IMR-90 (cell line): Measurements from ENCODE around the gene DPM1. TPM values are rescaled to one million over a fixed set of nuclear protein-coding genes. Genes with fewer than 3 reads are reported as not detected.
A peak's percentile ranks its signal among the peaks of the same experiment; 100 is the strongest.

ENCODE experiments used
- ATAC-seq: fragments of 200-7000 bp; cut with Tn5 transposase; 2 replicates; pipeline ENCODE4 v1.9.1; 2020; ENCODE audit warnings: low read depth, mild to moderate bottlenecking, moderate library complexity
- BruUV-seq: library from RNA; stranded (reverse); fragments of 400-500 nt; replicated peaks from 2 replicates; lab custom pipeline; 2021; lab: Mats Ljungman, UMichigan
- CTCF ChIA-PET: fragments of 300-600 bp; formaldehyde crosslinking; extraction: SDS; loops from one replicate; lab custom pipeline; 2021; ENCODE audit warnings: antibody characterized with exemption; lab: Yijun Ruan, JAX
- POLR2A ChIA-PET: fragments of 300-600 bp; sonication (Branson Sonifier 250); formaldehyde crosslinking; loops from one replicate; lab custom pipeline; 2022; ENCODE audit warnings: antibody characterized with exemption; ENCODE audit not compliant: unreplicated experiment; lab: Charles Lee
- DNase-seq: peaks from one replicate; pipeline ENCODE4 v3.0.0; 2013
- H2AFZ ChIP-seq: replicated peaks from 2 replicates; pipeline ENCODE3; 2013; ENCODE audit warnings: low read length, mild to moderate bottlenecking; ENCODE audit not compliant: poor library complexity
- H2AK5ac ChIP-seq: 2 replicates; pipeline ENCODE4 v1.6.1; 2013; ENCODE audit warnings: low read depth, low read length, inconsistent platforms
- H2AK9ac ChIP-seq: replicated peaks from 2 replicates; pipeline ENCODE3; 2013; ENCODE audit warnings: mild to moderate bottlenecking, low read depth, low read length, moderate library complexity; ENCODE audit not compliant: poor library complexity
- H2BK120ac ChIP-seq: 2 replicates; pipeline ENCODE4 v1.6.1; 2013; ENCODE audit warnings: low read depth, low read length, inconsistent platforms
- H2BK15ac ChIP-seq: 3 replicates; pipeline ENCODE4 v1.6.1; 2013; ENCODE audit warnings: low read depth, low read length, inconsistent platforms
- H2BK20ac ChIP-seq: 2 replicates; pipeline ENCODE4 v1.6.1; 2013; ENCODE audit warnings: low read depth, mild to moderate bottlenecking, inconsistent platforms, low read length, moderate library complexity
- H2BK5ac ChIP-seq: 2 replicates; pipeline ENCODE4 v1.6.1; 2013; ENCODE audit warnings: mild to moderate bottlenecking, low read depth, low read length, inconsistent platforms; ENCODE audit not compliant: poor library complexity, severe bottlenecking
- H3K14ac ChIP-seq: replicated peaks from 2 replicates; pipeline ENCODE4 v1.6.1; 2013; ENCODE audit warnings: low read depth, low read length, inconsistent platforms
- H3K18ac ChIP-seq: 2 replicates; pipeline ENCODE4 v1.6.1; 2013; ENCODE audit warnings: low read depth, low read length, control low read depth
- H3K23ac ChIP-seq: 2 replicates; pipeline ENCODE4 v1.6.1; 2013; ENCODE audit warnings: low read depth, low read length, inconsistent platforms
- H3K27ac ChIP-seq: 2 replicates; pipeline ENCODE4 v1.5.1; 2013; ENCODE audit warnings: mild to moderate bottlenecking, control low read depth, low read length; ENCODE audit not compliant: insufficient read depth
- H3K27me3 ChIP-seq: 2 replicates; pipeline ENCODE4 v1.6.1; 2013; ENCODE audit warnings: low read length; ENCODE audit not compliant: control insufficient read depth, insufficient read depth
- H3K36me3 ChIP-seq: 2 replicates; pipeline ENCODE4 v1.6.1; 2013; ENCODE audit warnings: low read length, mixed read lengths; ENCODE audit not compliant: control insufficient read depth, insufficient read depth
- H3K4ac ChIP-seq: 2 replicates; pipeline ENCODE4 v1.6.1; 2013; ENCODE audit warnings: low read depth, low read length, inconsistent platforms
- H3K4me1 ChIP-seq: 2 replicates; pipeline ENCODE4 v1.6.1; 2013; ENCODE audit warnings: low read length, mixed read lengths; ENCODE audit not compliant: control insufficient read depth, insufficient read depth
- H3K4me2 ChIP-seq: 2 replicates; pipeline ENCODE4 v1.6.1; 2013; ENCODE audit warnings: low read depth, mild to moderate bottlenecking, control low read depth, low read length, moderate library complexity
- H3K4me3 ChIP-seq: 2 replicates; pipeline ENCODE4 v1.5.1; 2013; ENCODE audit warnings: low read depth, mild to moderate bottlenecking, control low read depth, low read length, moderate library complexity; ENCODE audit not compliant: insufficient read depth
- H3K56ac ChIP-seq: 2 replicates; pipeline ENCODE4 v1.6.1; 2013; ENCODE audit warnings: low read length, inconsistent platforms; ENCODE audit not compliant: insufficient read depth; ENCODE audit errors: extremely low read depth
- H3K79me1 ChIP-seq, 2 experiments: 2 replicates each; pipeline ENCODE4 v1.6.1; 2013; ENCODE audit warnings: low read length in 2 of 2, inconsistent platforms in 1 of 2, low read depth in 1 of 2
- H3K9ac ChIP-seq: 2 replicates; pipeline ENCODE4 v1.6.1; 2013; ENCODE audit warnings: low read depth, low read length, control low read depth
- H3K9me1 ChIP-seq: 2 replicates; pipeline ENCODE4 v1.6.1; 2013; ENCODE audit warnings: low read length, inconsistent platforms; ENCODE audit not compliant: insufficient read depth
- H3K9me3 ChIP-seq: 2 replicates; pipeline ENCODE4 v1.6.1; 2013; ENCODE audit warnings: low read length; ENCODE audit not compliant: control insufficient read depth, insufficient read depth
- H4K20me1 ChIP-seq: 2 replicates; pipeline ENCODE4 v1.6.1; 2013; ENCODE audit warnings: low read length, inconsistent platforms; ENCODE audit not compliant: insufficient read depth
- H4K5ac ChIP-seq: 2 replicates; pipeline ENCODE4 v1.6.1; 2013; ENCODE audit warnings: mild to moderate bottlenecking, low read depth, low read length, control low read depth
- H4K8ac ChIP-seq, 2 experiments: 2 replicates each; pipeline ENCODE4 v1.6.1; 2013; ENCODE audit warnings: low read depth in 2 of 2, low read length in 2 of 2, control low read depth in 1 of 2, inconsistent platforms in 1 of 2
- H4K91ac ChIP-seq: 2 replicates; pipeline ENCODE4 v1.6.1; 2013; ENCODE audit warnings: low read depth, low read length, inconsistent platforms; ENCODE audit not compliant: insufficient read depth
- BHLHE40 ChIP-seq: fragments of 150-350 bp; IDR thresholded peaks from 2 replicates; pipeline ENCODE4 v1.6.1; 2016; ENCODE audit warnings: mild to moderate bottlenecking, low read depth, low read length
- CEBPB ChIP-seq: IDR thresholded peaks from 2 replicates; pipeline ENCODE4 v1.6.1; 2012; ENCODE audit warnings: low read depth, low read length, improper control_type of control experiment
- CHD1 ChIP-seq: IDR thresholded peaks from 2 replicates; pipeline ENCODE4 v1.6.1; 2012; ENCODE audit warnings: low read depth, low read length, improper control_type of control experiment
- ELK1 ChIP-seq: fragments of 150-350 bp; IDR thresholded peaks from 2 replicates; pipeline ENCODE4 v1.6.1; 2016; ENCODE audit warnings: low read depth, mild to moderate bottlenecking, low read length, moderate library complexity, borderline replicate concordance
- FOS ChIP-seq: fragments of 150-350 bp; IDR thresholded peaks from 2 replicates; pipeline ENCODE4 v1.6.1; 2016; ENCODE audit warnings: low read depth, low read length
- MAFK ChIP-seq: IDR thresholded peaks from 2 replicates; pipeline ENCODE4 v1.6.1; 2012; ENCODE audit warnings: low read depth, low read length, improper control_type of control experiment
- MAZ ChIP-seq: IDR thresholded peaks from 2 replicates; pipeline ENCODE4 v1.6.1; 2012; ENCODE audit warnings: low read depth, mild to moderate bottlenecking, low read length, improper control_type of control experiment, moderate library complexity, borderline replicate concordance
- MXI1 ChIP-seq: IDR thresholded peaks from 2 replicates; pipeline ENCODE4 v1.6.1; 2012; ENCODE audit warnings: low read depth, mild to moderate bottlenecking, low read length, moderate library complexity, borderline replicate concordance
- NFE2L2 ChIP-seq: fragments of 150-350 bp; IDR thresholded peaks from 2 replicates; pipeline ENCODE4 v1.6.1; 2016; ENCODE audit warnings: low read depth, mild to moderate bottlenecking, low read length
- POLR2A ChIP-seq: IDR thresholded peaks from 2 replicates; pipeline ENCODE4 v1.6.1; 2012; ENCODE audit warnings: mild to moderate bottlenecking, low read depth, low read length
- RAD21 ChIP-seq: IDR thresholded peaks from 2 replicates; pipeline ENCODE4 v1.6.1; 2012; ENCODE audit warnings: low read length, improper control_type of control experiment
- RCOR1 ChIP-seq: IDR thresholded peaks from 2 replicates; pipeline ENCODE4 v1.6.1; 2012; ENCODE audit warnings: mild to moderate bottlenecking, low read length, improper control_type of control experiment; ENCODE audit not compliant: insufficient replicate concordance
- RFX5 ChIP-seq: IDR thresholded peaks from 2 replicates; pipeline ENCODE4 v1.8.0; 2012; ENCODE audit warnings: low read depth, mild to moderate bottlenecking, low read length, moderate library complexity
- WGBS, 2 experiments: methylation state at CpG; one replicate each; pipeline versions ENCODE4 v1.1.5 to v1.1.7; 2013; ENCODE audit warnings: missing lambda C conversion rate in 2 of 2; ENCODE audit not compliant: insufficient read length in 1 of 2; ENCODE audit errors: extremely low coverage in 2 of 2; 5-methylcytosine and 5-hydroxymethylcytosine counted together
- dilution Hi-C: fragments of 300-500 bp; cut with HindIII; formaldehyde crosslinking; loops from one replicate; pipeline ENCODE4 v1.14.3; 2018; ENCODE audit warnings: low sequenced_read_pairs; ENCODE audit not compliant: unreplicated experiment
- in situ Hi-C: fragments of 300-500 bp; cut with MboI; formaldehyde crosslinking; loops from 3 replicates; pipeline ENCODE4 v1.14.3; 2019; ENCODE audit warnings: low sequenced_read_pairs, inconsistent platforms, mixed read lengths
- intact Hi-C: fragments of 100-400 bp; cut with micrococcal nuclease; formaldehyde crosslinking; loops from 2 replicates; pipeline ENCODE4 v1.10.0; 2022
- polyA plus RNA-seq, 3 experiments: library from polyadenylated mRNA; depleted of rRNA; stranded (reverse); fragments of >200 nt; gene quantifications; 2 replicates each; pipeline ENCODE4 v1.2.3, GENCODE V29; 2012; ENCODE audit warnings: low replicate concordance in 1 of 3
- total RNA-seq: library from RNA; depleted of rRNA; stranded (reverse); fragments of >200 nt; gene quantifications from 2 replicates; pipeline ENCODE4 v1.2.3, GENCODE V29; 2012
- TF ChIP-seq, protein P1 (sequence below): fragments of 150-350 bp; IDR thresholded peaks from 2 replicates; pipeline ENCODE4 v1.6.1; 2017; ENCODE audit warnings: mild to moderate bottlenecking, antibody characterized with exemption, low read length, low read depth

DPM1 gene
- total and polyA plus RNA-seq, 2 of the 4 experiments (the other 2 are of a cell fraction): 59.1 to 89.1 TPM

DNA sequence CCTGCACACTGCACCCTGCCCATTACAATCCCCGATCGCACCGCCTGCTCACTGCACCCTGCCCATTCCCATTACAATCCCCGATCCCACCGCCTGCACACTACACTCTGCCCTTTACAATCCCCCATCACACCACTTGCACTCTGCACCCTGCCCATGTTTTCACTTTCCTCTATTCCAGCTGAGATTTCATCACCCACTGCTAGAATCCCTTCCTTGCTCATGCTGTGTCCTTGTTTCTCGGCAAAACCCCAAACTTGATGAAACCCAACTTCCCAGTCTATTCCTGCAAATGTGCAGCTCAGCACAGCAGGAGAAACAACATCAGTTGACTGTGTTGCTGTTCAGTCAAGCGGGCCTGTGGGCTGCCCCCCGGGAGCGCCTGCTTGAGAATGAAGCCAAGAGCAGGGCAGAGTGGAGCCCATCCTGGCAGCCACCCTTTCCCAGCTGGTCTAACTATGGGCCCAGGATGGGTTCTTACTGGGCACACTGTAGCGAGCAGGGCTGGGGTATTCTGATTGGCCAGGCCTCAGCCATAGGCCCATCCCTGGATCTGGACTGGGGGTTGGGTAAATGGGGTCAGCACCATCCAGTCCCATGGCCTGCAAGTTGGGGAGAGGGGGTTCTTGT, 17.5 kb upstream of the DPM1 start (continued):
- TF ChIP-seq, protein P1, sequence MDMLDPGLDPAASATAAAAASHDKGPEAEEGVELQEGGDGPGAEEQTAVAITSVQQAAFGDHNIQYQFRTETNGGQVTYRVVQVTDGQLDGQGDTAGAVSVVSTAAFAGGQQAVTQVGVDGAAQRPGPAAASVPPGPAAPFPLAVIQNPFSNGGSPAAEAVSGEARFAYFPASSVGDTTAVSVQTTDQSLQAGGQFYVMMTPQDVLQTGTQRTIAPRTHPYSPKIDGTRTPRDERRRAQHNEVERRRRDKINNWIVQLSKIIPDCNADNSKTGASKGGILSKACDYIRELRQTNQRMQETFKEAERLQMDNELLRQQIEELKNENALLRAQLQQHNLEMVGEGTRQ: no peak
- TF ChIP-seq POLR2A: no peak

- Histone ChIP-seq H4K8ac (no peak overlapping the region), H3K23ac (no peak overlapping the region), H4K91ac (no peak overlapping the region), H2BK20ac (no peak overlapping the region), H3K9ac (no peak overlapping the region), H3K36me3 (no peaks in the 10 kb centered on the region), H3K4me2 (no peak overlapping the region), H3K18ac (no peak overlapping the region), H3K9me1 (no peaks in the 10 kb centered on the region; the same call in 1 of the 2 replicates), H3K27ac (no peak overlapping the region), H3K9me3 (0 out of 2 replicates have a peak, but pooled peaks cover 2% of the 10 kb centered on the region), H2BK120ac (no peak overlapping the region), H3K27me3 (no peaks in the 10 kb centered on the region; the same call in 1 of the 2 replicates), H4K5ac (no peak overlapping the region), H2AK9ac (no peak overlapping the region), H3K4ac (no peak overlapping the region), H4K20me1 (no peaks in the 10 kb centered on the region), H2AK5ac (no peak overlapping the region), H2BK15ac (no peak overlapping the region), H2AFZ (no peak overlapping the region), H3K14ac (no peak overlapping the region), H3K79me1 (no peaks in the 10 kb centered on the region), H2BK5ac (no peak overlapping the region), H3K4me3 (no peak overlapping the region), H3K56ac (no peak overlapping the region), H3K4me1 (no peaks in the 10 kb centered on the region)
- ChIA-PET POLR2A (no interaction called here), CTCF (no interaction called here)
- in situ Hi-C loops (no loop called here), dilution Hi-C loops (no loop called here), intact Hi-C loops (no loop called here)
- ATAC-seq: peak; percentile 74
- no TSS peak for BruUV-seq
- peak; percentile 28 for DNase-seq
- no CpG with 5 or more reads among the region's 8 CpGs for WGBS, 2 experiments
- TF ChIP-seq RFX5: no peak
- no peak for TF ChIP-seq CEBPB
- no peak for TF ChIP-seq NFE2L2
- TF ChIP-seq MAZ: no peak
- no peak for TF ChIP-seq BHLHE40
- no peak for TF ChIP-seq RAD21
- no peak for TF ChIP-seq RCOR1
- TF ChIP-seq POLR2A: no peak
- TF ChIP-seq, protein P1: no peak
- TF ChIP-seq MAFK: no peak
- TF ChIP-seq MXI1: no peak
- TF ChIP-seq ELK1: no peak
- TF ChIP-seq CHD1: no peak
- TF ChIP-seq FOS: no peak
Observed at GRCh38 chr20:50969912-50970311, 11.6 kb upstream of the DPM1 start.
